GM04503 (cell line): ENCODE data around the gene SLC12A3.
"Not testable (repeated sequence)": the region's sequence is repeated elsewhere in the genome, so short reads cannot be mapped to it uniquely, and the experiment has no call there.

Experiments used
- DNase-seq: peaks from one replicate; pipeline ENCODE4 v3.0.0-alpha.2; 2012; ENCODE audit warnings: low read depth

Gene SLC12A3

GRCh38 chr16:56869513-56870275, 4.7 kb downstream of the SLC12A3 start:
- DNase-seq: no peak

- no peak for DNase-seq
Measured at GRCh38 chr16:56870276-56870888, 5.4 kb downstream of the SLC12A3 start.

DNA sequence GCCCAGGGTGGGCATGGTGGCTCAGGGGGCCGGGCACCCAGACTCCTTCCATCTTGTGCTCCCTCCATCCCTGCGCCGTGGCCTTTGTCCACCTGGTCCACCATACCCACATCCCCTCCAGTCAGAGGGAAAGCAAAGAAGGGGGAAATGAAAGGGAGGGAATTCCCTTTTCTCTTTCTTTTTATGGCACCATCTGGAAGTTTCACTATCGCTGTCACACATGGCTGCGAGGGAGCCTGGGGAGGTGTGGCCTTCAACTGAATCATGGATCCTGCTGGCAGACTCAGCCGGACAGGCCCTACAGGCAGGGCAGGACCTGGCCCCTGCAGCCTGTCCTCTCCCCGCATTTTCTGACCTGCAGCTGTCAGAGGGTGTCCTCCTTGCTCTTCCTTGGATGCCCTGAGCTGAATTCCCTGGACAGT, 6.2 kb downstream of the SLC12A3 start:
- no peak for DNase-seq

GRCh38 chr16:56872863-56873391, 7.9 kb downstream of the SLC12A3 start:
- DNase-seq: no peak

DNA sequence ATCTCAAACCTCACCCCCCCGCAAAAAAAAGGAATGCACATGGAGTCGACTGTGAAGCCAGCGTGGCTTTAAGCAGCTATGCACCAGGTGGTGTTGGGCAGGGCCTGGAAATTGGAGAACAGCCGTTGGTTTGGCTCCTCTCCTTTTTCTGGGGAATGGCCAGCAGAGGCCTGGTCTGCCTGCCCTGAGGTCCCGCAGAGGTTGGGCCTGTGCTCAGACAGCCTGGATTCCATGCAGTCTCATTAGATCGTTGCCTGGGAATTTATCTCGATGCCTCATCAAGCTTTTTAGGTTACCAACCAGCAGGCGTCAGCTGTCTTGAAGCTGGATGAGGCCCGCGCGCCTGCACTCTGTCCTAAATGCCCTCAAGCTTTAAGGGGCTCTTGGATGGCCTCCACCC, 9.8 kb downstream of the SLC12A3 start:
- no peak for DNase-seq

DNA sequence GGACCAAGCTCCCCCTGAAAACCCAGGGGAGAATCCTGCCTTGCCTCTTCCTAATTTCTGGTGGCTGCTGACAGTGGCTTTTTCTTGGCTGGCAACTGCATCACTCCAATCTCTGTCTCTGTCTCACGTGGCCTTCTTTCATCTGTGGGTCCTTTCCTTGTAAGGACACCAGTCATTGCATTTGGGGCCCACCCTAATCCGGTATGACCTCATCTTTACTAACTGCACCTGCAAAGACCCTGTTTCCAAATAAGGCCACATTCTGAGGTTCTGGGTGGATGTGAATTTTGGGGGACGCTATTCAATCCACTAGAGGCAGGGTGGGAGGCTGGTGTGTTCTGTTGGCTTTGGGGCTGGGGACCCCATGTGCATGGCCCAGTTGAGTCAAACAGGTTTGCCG, 11.0 kb downstream of the SLC12A3 start:
- DNase-seq: no peak

GRCh38 chr16:56877486-56878182, 12.6 kb downstream of the SLC12A3 start:
- DNase-seq: no peak

GRCh38 chr16:56878282-56878854, 13.4 kb downstream of the SLC12A3 start:
- no peak for DNase-seq

- DNase-seq: no peak
Measured at GRCh38 chr16:56879276-56879675, 14.3 kb downstream of the SLC12A3 start.

GRCh38 chr16:56880176-56880575, 15.2 kb downstream of the SLC12A3 start:
- no peak for DNase-seq

GRCh38 chr16:56880685-56881084, 15.7 kb downstream of the SLC12A3 start:
- DNase-seq: no peak

DNA sequence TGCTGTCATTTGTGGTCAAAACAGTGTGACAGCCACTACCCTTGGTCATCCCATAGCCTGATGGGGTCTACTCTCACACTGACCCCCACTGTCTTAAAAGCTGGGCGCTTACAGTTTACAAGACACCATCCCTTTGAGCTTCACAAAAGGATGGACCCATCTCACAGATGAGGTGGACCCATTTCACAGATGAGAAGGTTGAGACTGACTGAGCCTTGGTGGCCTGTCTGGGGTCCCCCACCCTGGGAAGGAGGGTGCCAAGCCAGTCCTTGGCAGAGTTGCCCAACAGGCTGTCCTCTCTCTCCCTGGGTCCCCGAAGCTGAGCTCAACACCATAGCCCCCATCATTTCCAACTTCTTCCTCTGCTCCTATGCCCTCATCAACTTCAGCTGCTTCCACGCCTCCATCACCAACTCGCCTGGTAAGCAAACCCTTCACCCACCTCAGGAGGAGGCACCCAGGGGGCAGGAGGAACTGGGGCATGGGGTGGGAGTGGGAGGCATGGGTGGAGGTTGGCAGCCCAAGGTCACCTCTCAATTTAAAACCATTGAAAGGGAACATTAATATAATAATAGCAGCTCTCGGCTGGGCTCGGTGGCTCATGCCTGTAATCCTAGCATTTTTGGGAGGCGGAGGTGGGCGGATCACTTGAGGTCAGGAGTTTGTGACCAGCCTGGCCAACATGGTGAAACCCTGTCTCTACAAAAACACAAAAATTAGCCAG, 17.2 kb downstream of the SLC12A3 start:
- DNase-seq: no peak

DNA sequence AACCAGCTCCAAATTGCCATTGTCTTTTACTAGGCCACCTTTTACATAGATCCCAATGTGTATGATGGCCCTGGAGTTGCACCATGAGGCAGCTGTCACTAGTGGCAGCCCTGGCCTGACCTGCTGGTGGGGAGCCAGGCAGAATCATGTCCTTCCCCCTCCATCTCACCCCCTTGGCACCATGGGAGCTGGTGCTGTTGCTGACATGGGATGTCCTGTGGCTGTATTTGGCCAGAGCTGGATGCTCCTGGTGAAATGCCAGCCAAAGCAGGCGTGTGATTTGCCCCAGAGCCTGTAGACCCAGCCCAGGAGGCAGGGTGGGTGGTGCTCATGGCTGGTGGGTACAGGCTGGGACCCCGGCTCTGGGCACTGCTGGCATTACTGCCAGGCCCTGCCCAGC, 18.6 kb downstream of the SLC12A3 start:
- no peak for DNase-seq

DNA sequence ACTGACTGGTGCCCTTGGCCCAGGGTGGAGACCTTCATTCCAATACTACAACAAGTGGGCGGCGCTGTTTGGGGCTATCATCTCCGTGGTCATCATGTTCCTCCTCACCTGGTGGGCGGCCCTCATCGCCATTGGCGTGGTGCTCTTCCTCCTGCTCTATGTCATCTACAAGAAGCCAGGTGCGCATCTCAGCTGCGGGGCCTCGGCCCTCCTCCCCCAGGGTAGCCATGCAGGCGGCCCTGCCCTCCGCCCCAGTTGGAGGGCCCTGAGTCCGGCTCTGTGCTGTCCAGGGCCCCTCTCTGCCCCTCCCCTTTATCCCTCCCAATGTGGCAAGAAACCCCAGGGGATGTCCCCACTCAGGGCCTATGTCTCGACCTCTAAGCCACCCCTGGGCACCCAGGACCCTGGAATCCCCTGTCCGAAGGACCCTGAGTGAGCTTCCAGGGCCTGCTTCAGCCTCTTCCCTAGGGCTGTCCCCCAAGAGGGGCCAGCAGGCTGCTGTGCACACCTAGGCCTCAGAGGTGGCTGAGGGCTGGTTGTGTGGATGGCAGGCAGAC, 19.1 kb downstream of the SLC12A3 start:
- DNase-seq: no peak

- DNase-seq: not testable (repeated sequence)
Measured at GRCh38 chr16:56884929-56885328, 19.9 kb downstream of the SLC12A3 start.

- no peak for DNase-seq
Measured at GRCh38 chr16:56885446-56886162, 20.6 kb downstream of the SLC12A3 start.

DNA sequence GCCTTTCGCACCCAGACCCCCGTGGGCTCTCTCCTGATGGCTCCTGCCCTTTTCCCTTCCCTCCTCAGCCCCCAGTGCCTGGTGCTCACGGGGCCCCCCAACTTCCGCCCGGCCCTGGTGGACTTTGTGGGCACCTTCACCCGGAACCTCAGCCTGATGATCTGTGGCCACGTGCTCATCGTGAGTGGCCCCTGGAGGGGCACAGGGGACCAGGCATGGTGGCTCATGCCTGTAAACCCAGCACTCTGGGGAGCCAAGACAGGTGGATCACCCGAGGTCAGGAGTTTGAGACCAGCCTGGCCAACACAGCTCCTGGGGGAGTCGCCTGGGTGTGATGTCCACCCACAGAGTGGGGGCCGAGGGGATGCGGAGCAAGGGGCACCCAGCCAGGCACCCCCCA, 21.3 kb downstream of the SLC12A3 start:
- DNase-seq: no peak

GRCh38 chr16:56886826-56887225, 21.8 kb downstream of the SLC12A3 start:
- no peak for DNase-seq

DNA sequence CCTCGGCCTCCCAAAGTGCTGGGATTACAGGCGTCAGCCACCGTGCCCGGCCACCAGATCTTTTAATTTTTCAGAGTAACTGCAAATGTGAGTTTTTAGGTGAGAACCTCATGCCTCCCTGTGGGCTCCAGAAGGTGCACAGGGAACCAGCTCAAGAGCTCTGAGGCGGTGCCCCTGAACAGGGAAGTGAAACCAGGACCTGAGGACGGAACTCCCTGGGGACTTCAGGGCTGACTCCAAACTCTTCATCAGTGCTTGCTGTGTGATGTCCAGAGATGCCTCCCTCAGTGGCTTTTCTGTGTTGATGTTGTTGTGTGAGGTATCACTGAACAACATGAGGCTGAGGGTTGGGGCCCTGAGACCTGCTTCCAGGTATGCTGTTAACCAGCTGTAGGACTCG, 23.8 kb downstream of the SLC12A3 start:
- DNase-seq: no peak

DNA sequence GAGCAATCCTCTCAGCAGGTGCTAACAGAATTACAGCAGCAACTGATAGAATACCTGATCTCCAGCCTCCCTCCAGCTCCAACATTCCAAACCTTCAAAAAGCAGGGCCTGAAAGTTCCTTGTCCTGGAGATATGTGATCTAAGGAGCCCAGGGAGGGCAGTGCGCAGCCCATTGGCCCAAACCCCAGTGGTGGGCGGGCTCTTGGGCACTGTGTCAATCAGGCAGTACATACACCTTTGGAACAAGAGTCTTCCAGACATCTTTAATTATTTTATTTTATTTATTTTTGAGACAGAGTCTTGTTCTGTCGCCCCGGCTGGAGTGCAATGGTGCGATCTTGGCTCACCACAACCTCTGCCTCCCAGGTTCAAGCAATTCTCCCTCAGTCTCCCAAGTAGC, 24.2 kb downstream of the SLC12A3 start:
- DNase-seq: no peak

GRCh38 chr16:56891685-56892084, 26.7 kb downstream of the SLC12A3 start:
- no peak for DNase-seq
